NCI-H774 (cell line): Measurements from ENCODE around the gene NECTIN4.
"Not testable (repeated sequence)": the region's sequence is repeated elsewhere in the genome, so short reads cannot be mapped to it uniquely, and the experiment has no call there.

ENCODE experiments used
- DNase-seq: peaks from one replicate; lab custom pipeline; 2025; lab: John Stamatoyannopoulos, UW

The NECTIN4 gene

GRCh38 chr1:161054232-161054631, 35.1 kb downstream of the NECTIN4 start:
- no peak for DNase-seq

GRCh38 chr1:161052899-161053298, 36.5 kb downstream of the NECTIN4 start:
- DNase-seq: no peak

GRCh38 chr1:161051219-161051618, 38.1 kb downstream of the NECTIN4 start:
- no peak for DNase-seq

- no peak for DNase-seq
Observed at GRCh38 chr1:161048949-161049722, 40.2 kb downstream of the NECTIN4 start.

- DNase-seq: no peak
Observed at GRCh38 chr1:161047436-161048420, 41.6 kb downstream of the NECTIN4 start.

GRCh38 chr1:161046605-161047228, 42.6 kb downstream of the NECTIN4 start:
- no peak for DNase-seq

- peak; percentile 95 for DNase-seq
Observed at GRCh38 chr1:161045736-161046604, 43.4 kb downstream of the NECTIN4 start, which contains the start of gene USF1. TSS of gene USF1 (minus strand) at chr1:161045977. CDS start at chr1:161043275, 2,702 bp downstream.

GRCh38 chr1:161044908-161045735, 44.2 kb downstream of the NECTIN4 start:
- DNase-seq: peak; percentile 40

GRCh38 chr1:161044535-161044907, 44.8 kb downstream of the NECTIN4 start:
- no peak for DNase-seq

- no peak for DNase-seq
Observed at GRCh38 chr1:161039546-161039945, 49.8 kb downstream of the NECTIN4 start.

- DNase-seq: no peak
Observed at GRCh38 chr1:161039154-161039545, 50.2 kb downstream of the NECTIN4 start.

GRCh38 chr1:161038523-161039153, 50.7 kb downstream of the NECTIN4 start, which contains the start of gene TSTD1:
TSS of gene TSTD1 (minus strand) at chr1:161038964. CDS start at chr1:161038889, 75 bp downstream.
- DNase-seq: peak; percentile 78

- no peak for DNase-seq
Observed at GRCh38 chr1:161037661-161038522, 51.5 kb downstream of the NECTIN4 start.

- DNase-seq: no peak
Observed at GRCh38 chr1:161033751-161034150, 55.6 kb downstream of the NECTIN4 start.

- no peak for DNase-seq
Observed at GRCh38 chr1:161032409-161032808, 56.9 kb downstream of the NECTIN4 start.

GRCh38 chr1:161031874-161032273, 57.5 kb downstream of the NECTIN4 start:
- no peak for DNase-seq

GRCh38 chr1:161029466-161029865, 59.9 kb downstream of the NECTIN4 start:
- not testable (repeated sequence) for DNase-seq

- not testable (repeated sequence) for DNase-seq
Observed at GRCh38 chr1:161026954-161027353, 62.4 kb downstream of the NECTIN4 start.

- DNase-seq: not testable (repeated sequence)
Observed at GRCh38 chr1:161022432-161022831, 66.9 kb downstream of the NECTIN4 start.
